Right lobe of liver (tissue), 4 donors: ENCODE results near the gene KLHL6.

ENCODE experiments used
- CTCF ChIP-seq, 4 donors: fragments of 200-600 bp in 3 of 4; fragments of 450-650 bp in 1 of 4; IDR thresholded peaks; one replicate each; pipeline versions ENCODE4 v1.5.1 to v1.8.0; 2016 to 2022; ENCODE audit warnings: antibody characterized with exemption in 4 of 4, mild to moderate bottlenecking in 2 of 4
- POLR2A ChIP-seq: fragments of 450-650 bp; IDR thresholded peaks from one replicate; pipeline ENCODE4 v1.6.1; 2017; ENCODE audit warnings: antibody characterized with exemption, mild to moderate bottlenecking
- donor health status: DM: no; HTN: no; CAD: no.
- donor health status: DM: no; HTN: no; CAD: no.
- donor health status: DM: no; HTN: yes; CAD: no.

GRCh38 chr3:183581496-183582155, 26.1 kb upstream of the KLHL6 start:
- no peak for TF ChIP-seq CTCF (IDR thresholded peaks at IDR 0.05)
- no peak for TF ChIP-seq POLR2A
